H1 (cell line): ENCODE data around the gene NR4A1. TPM values are rescaled to one million over a fixed set of nuclear protein-coding genes. Genes with fewer than 3 reads are reported as not detected.

ENCODE experiments used
- CBX8 ChIP-seq: fragments of 300-800, 300-1000 bp; sonication (generic); IDR thresholded peaks from 2 replicates; pipeline ENCODE4 v1.7.1; 2016; ENCODE audit warnings: low read depth, low read length, borderline replicate concordance
- CHD2 ChIP-seq: IDR thresholded peaks from 2 replicates; pipeline ENCODE4 v1.6.1; 2012; ENCODE audit warnings: low read length, improper control_type of control experiment
- CREB1 ChIP-seq: IDR thresholded peaks from 2 replicates; pipeline ENCODE4 v1.6.1; 2012; ENCODE audit warnings: inconsistent platforms
- GTF2F1 ChIP-seq: IDR thresholded peaks from 2 replicates; pipeline ENCODE4 v1.6.1; 2012; ENCODE audit warnings: low read depth, low read length, improper control_type of control experiment, borderline replicate concordance
- MAX ChIP-seq: IDR thresholded peaks from 2 replicates; pipeline ENCODE4 v1.6.1; 2012; ENCODE audit warnings: inconsistent platforms
- RXRA ChIP-seq: IDR thresholded peaks from 2 replicates; pipeline ENCODE4 v1.6.1; 2011; ENCODE audit warnings: low read depth, mild to moderate bottlenecking, low read length, moderate library complexity; ENCODE audit not compliant: insufficient read depth
- SIX5 ChIP-seq: IDR thresholded peaks from 2 replicates; pipeline ENCODE4 v1.6.1; 2011; ENCODE audit warnings: mild to moderate bottlenecking, low read depth, low read length
- SP1 ChIP-seq: IDR thresholded peaks from 2 replicates; pipeline ENCODE4 v1.6.1; 2011; ENCODE audit warnings: low read depth, low read length
- ZNF274 ChIP-seq: IDR thresholded peaks from 2 replicates; pipeline ENCODE4 v1.7.0; 2012; ENCODE audit warnings: low read length, borderline replicate concordance; ENCODE audit errors: extremely low read depth
- polyA plus RNA-seq, 7 experiments: library from polyadenylated mRNA; depleted of rRNA in 3 of 7; stranded (reverse) in 5 of 7; unstranded in 2 of 7; fragments of >200 nt in 5 of 7; fragments of 200-250 nt in 2 of 7; gene quantifications; 1 replicate in 5 of 7; 2 replicates in 1 of 7; 4 replicates in 1 of 7; pipeline versions ENCODE4 v1.2.1 to v1.2.3, GENCODE V29; 2011 to 2013; ENCODE audit warnings: missing spikeins in 2 of 7, mixed read lengths in 2 of 7
- total RNA-seq: library from RNA; stranded (reverse); fragmentation: NEBNext Ultra II Directional; extraction: Animal tissue kit (Norgen Biotek cat#: 25700); gene quantifications from 2 replicates; pipeline ENCODE4 v1.2.1, GENCODE V29; 2021
- TF ChIP-seq, protein P1 (sequence below): IDR thresholded peaks from 2 replicates; pipeline ENCODE4 v1.6.1; 2012; ENCODE audit warnings: inconsistent platforms

NR4A1 gene
- total and polyA plus RNA-seq, 2 of the 8 experiments (the other 6 are each of a cell fraction or from before 2014, with no cell fraction given) = 18.7 to 23.3 TPM

- TF ChIP-seq, protein P1, sequence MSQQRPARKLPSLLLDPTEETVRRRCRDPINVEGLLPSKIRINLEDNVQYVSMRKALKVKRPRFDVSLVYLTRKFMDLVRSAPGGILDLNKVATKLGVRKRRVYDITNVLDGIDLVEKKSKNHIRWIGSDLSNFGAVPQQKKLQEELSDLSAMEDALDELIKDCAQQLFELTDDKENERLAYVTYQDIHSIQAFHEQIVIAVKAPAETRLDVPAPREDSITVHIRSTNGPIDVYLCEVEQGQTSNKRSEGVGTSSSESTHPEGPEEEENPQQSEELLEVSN = no peak
- TF ChIP-seq ZNF274 (no peak), GTF2F1 (no peak), MAX (no peak), CREB1 (no peak), CHD2 (no peak), SIX5 (no peak), SP1 (no peak), RXRA (no peak), CBX8 (no peak)
- TF ChIP-seq, all 59 proteins: peak for 0
Observed at GRCh38 chr12:52056801-52057637, 5.8 kb downstream of the NR4A1 start (continued).
